NK-92 treated with Interleukin-12 subunit alpha and Interleukin-12 subunit beta, amount 100 ng/mL, for 24 hours (cell line): ENCODE data around the gene R3HDM1.
"Not testable (repeated sequence)": the region's sequence is repeated elsewhere in the genome, so short reads cannot be mapped to it uniquely, and the experiment has no call there.

Source experiments
- DNase-seq: peaks from one replicate; lab custom pipeline; 2025; lab: John Stamatoyannopoulos, UW

Gene R3HDM1

GRCh38 chr2:135570884-135571283, 39.6 kb downstream of the R3HDM1 start:
- no peak for DNase-seq

- no peak for DNase-seq
Observed at GRCh38 chr2:135573620-135574019, 42.3 kb downstream of the R3HDM1 start.

GRCh38 chr2:135581282-135581681, 50.0 kb downstream of the R3HDM1 start:
- no peak for DNase-seq

GRCh38 chr2:135582383-135582782, 51.1 kb downstream of the R3HDM1 start:
- DNase-seq = no peak

GRCh38 chr2:135585586-135585985, 54.3 kb downstream of the R3HDM1 start:
- no peak for DNase-seq

- no peak for DNase-seq
Observed at GRCh38 chr2:135586148-135586547, 54.9 kb downstream of the R3HDM1 start.

GRCh38 chr2:135587958-135588357, 56.7 kb downstream of the R3HDM1 start:
- DNase-seq = no peak

GRCh38 chr2:135590619-135591260, 59.5 kb downstream of the R3HDM1 start:
- no peak for DNase-seq

- no peak for DNase-seq
Observed at GRCh38 chr2:135600915-135601314, 69.6 kb downstream of the R3HDM1 start.

GRCh38 chr2:135603543-135603942, 72.3 kb downstream of the R3HDM1 start:
- no peak for DNase-seq

GRCh38 chr2:135607561-135607960, 76.3 kb downstream of the R3HDM1 start:
- DNase-seq = no peak

GRCh38 chr2:135612319-135612718, 81.0 kb downstream of the R3HDM1 start:
- no peak for DNase-seq

GRCh38 chr2:135615404-135615803, 84.1 kb downstream of the R3HDM1 start:
- DNase-seq = no peak

GRCh38 chr2:135617501-135618015, 86.3 kb downstream of the R3HDM1 start:
- no peak for DNase-seq

GRCh38 chr2:135620198-135620597, 88.9 kb downstream of the R3HDM1 start:
- no peak for DNase-seq

- no peak for DNase-seq
Observed at GRCh38 chr2:135629520-135629919, 98.2 kb downstream of the R3HDM1 start.

GRCh38 chr2:135630034-135630433, 98.8 kb downstream of the R3HDM1 start:
- DNase-seq = not testable (repeated sequence)

GRCh38 chr2:135630488-135630887, 99.2 kb downstream of the R3HDM1 start:
- no peak for DNase-seq

- no peak for DNase-seq
Observed at GRCh38 chr2:135633582-135633981, 102.3 kb downstream of the R3HDM1 start.

- DNase-seq = no peak
Observed at GRCh38 chr2:135635212-135635835, 104.0 kb downstream of the R3HDM1 start.

GRCh38 chr2:135636982-135637381, 105.7 kb downstream of the R3HDM1 start:
- DNase-seq = no peak

GRCh38 chr2:135637456-135638087, 106.3 kb downstream of the R3HDM1 start:
- DNase-seq = no peak

- no peak for DNase-seq
Observed at GRCh38 chr2:135638825-135639224, 107.5 kb downstream of the R3HDM1 start.
